BLaER1 (cell line): ENCODE data around the gene CEP55.
A peak's percentile ranks its signal among the peaks of the same experiment; 100 is the strongest.

Source experiments
- H3K27ac ChIP-seq: shearing (Covaris generic); formaldehyde crosslinking; 2 replicates; pipeline ENCODE4 v1.8.1; 2022
- H3K27me3 ChIP-seq: shearing (Covaris generic); formaldehyde crosslinking; 2 replicates; pipeline ENCODE4 v1.8.1; 2022
- H3K36me3 ChIP-seq: shearing (Covaris generic); formaldehyde crosslinking; 2 replicates; pipeline ENCODE4 v1.8.1; 2022
- H3K4me1 ChIP-seq: shearing (Covaris generic); formaldehyde crosslinking; 2 replicates; pipeline ENCODE4 v1.8.1; 2022
- H3K4me2 ChIP-seq: shearing (Covaris generic); formaldehyde crosslinking; 2 replicates; pipeline ENCODE4 v1.8.1; 2022
- H3K4me3 ChIP-seq: shearing (Covaris generic); formaldehyde crosslinking; 2 replicates; pipeline ENCODE4 v1.8.1; 2022
- H3K9ac ChIP-seq: shearing (Covaris generic); formaldehyde crosslinking; 2 replicates; pipeline ENCODE4 v1.8.1; 2022
- H3K9me3 ChIP-seq: shearing (Covaris generic); formaldehyde crosslinking; 2 replicates; pipeline ENCODE4 v1.8.1; 2022
- H4K20me1 ChIP-seq: shearing (Covaris generic); formaldehyde crosslinking; 2 replicates; pipeline ENCODE4 v1.8.1; 2022
- Cebpa-rat ChIP-seq: shearing (Covaris generic); IDR thresholded peaks from 2 replicates; pipeline ENCODE4 v1.8.1; 2022

Gene CEP55

DNA sequence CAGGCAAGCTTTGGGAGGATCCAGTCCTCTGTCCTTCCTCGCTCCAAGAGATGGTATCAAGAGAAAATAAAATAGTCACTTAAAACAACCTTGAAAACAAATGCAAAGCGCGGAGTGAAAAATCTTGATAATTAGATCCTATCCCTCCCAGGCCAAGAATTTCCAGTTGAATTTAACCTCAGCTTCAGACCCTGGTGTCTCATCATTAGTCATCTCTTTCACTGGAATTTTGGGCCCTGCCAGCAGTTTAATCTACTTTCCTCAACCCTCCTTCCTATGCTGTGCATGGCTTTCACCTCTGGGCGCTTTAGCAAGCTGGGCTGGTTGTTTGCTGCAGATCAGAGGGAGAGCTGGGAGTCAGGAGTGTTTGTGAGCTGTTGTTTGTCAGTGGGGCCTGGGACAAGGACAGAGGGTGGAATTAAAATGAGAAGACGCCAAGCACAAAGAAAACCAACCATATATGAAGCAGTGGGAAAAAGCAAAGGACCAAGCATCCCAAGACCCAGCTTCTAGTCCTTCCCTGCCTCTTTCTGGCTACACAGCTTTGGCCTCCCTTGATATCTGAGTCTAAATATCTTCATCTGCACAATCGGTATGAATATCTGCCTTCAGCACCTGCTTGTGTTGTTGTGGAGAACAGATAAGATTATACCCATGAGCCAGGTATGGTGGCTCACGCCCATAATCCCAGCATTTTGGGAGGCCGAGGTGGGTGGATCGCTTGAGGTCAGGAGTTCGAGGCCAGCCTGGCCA lies 27.8 kb upstream of the CEP55 start:
- no peak overlapping the region for H3K27ac ChIP-seq
- H3K36me3 ChIP-seq, result no peaks in the 10 kb centered on the region

GRCh38 chr10:93469454-93469853 lies 27.0 kb upstream of the CEP55 start:
- Histone ChIP-seq H3K27ac (no peak overlapping the region), H3K4me2 (no peak overlapping the region), H3K9ac (no peak overlapping the region), H3K9me3 (no peaks in the 10 kb centered on the region), H3K4me3 (no peak overlapping the region), H3K4me1 (0 out of 2 replicates have a peak, but pooled peaks cover 5% of the 10 kb centered on the region), H3K36me3 (no peaks in the 10 kb centered on the region), H3K27me3 (no peaks in the 10 kb centered on the region), H4K20me1 (no peaks in the 10 kb centered on the region)
- no peak for TF ChIP-seq Cebpa-rat

More for the DNA sequence above, 27.8 kb upstream of the CEP55 start:
- H4K20me1 ChIP-seq, result no peaks in the 10 kb centered on the region
- H3K4me2 ChIP-seq, result no peak overlapping the region
- no peak overlapping the region for H3K9ac ChIP-seq
- no peak overlapping the region for H3K4me3 ChIP-seq
- no peaks in the 10 kb centered on the region for H3K9me3 ChIP-seq
- H3K4me1 ChIP-seq, result 0 out of 2 replicates have a peak, but pooled peaks cover 5% of the 10 kb centered on the region
- H3K27me3 ChIP-seq, result no peaks in the 10 kb centered on the region
- no peak for TF ChIP-seq Cebpa-rat

DNA sequence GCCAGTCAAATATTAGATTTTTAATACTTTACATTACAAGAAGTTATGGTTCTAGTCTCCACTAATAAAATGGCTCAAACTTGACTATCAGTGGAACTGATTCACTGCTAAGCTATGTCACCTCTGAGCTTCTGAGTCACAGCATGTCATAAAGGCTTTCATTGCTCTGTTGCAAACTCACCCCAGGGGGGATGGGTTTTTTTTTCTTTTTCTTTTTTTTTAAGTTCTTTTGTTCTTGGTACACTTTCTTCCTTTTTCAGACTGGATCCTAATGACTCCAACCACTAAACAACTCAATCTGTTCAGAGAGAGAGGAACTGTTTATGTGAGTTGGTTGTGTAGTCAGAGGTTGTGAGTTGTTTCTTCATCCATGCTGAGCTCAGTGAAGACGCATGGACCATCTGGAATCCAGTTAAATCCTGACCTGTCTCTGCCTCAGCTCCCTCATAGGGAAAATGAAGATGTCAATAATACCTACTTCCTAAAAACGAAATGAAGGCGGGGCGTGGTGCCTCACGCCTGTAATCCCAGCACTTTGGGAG lies 25.2 kb upstream of the CEP55 start:
- no peak overlapping the region for H3K9ac ChIP-seq

GRCh38 chr10:93473161-93473560 lies 23.3 kb upstream of the CEP55 start:
- H3K27ac ChIP-seq, result no peak overlapping the region
- no peak overlapping the region for H3K4me2 ChIP-seq

More for the DNA sequence above, 25.2 kb upstream of the CEP55 start:
- Histone ChIP-seq H3K4me1 (0 out of 2 replicates have a peak, but pooled peaks cover 4% of the 10 kb centered on the region), H3K27ac (no peak overlapping the region), H3K4me2 (no peak overlapping the region), H3K9me3 (no peaks in the 10 kb centered on the region), H3K4me3 (no peak overlapping the region), H3K36me3 (no peaks in the 10 kb centered on the region), H3K27me3 (no peaks in the 10 kb centered on the region), H4K20me1 (no peaks in the 10 kb centered on the region)
- no peak for TF ChIP-seq Cebpa-rat

GRCh38 chr10:93473804-93474472 lies 22.5 kb upstream of the CEP55 start:
- Histone ChIP-seq H4K20me1 (no peaks in the 10 kb centered on the region), H3K9me3 (no peaks in the 10 kb centered on the region), H3K4me2 (no peak overlapping the region), H3K4me1 (no peaks in the 10 kb centered on the region), H3K4me3 (no peak overlapping the region), H3K27ac (no peak overlapping the region), H3K27me3 (no peaks in the 10 kb centered on the region), H3K9ac (no peak overlapping the region), H3K36me3 (no peaks in the 10 kb centered on the region)
- TF ChIP-seq Cebpa-rat, result no peak

More at GRCh38 chr10:93473161-93473560, 23.3 kb upstream of the CEP55 start:
- Histone ChIP-seq H3K27me3 (no peaks in the 10 kb centered on the region), H4K20me1 (no peaks in the 10 kb centered on the region), H3K9me3 (no peaks in the 10 kb centered on the region), H3K36me3 (no peaks in the 10 kb centered on the region), H3K9ac (no peak overlapping the region), H3K4me1 (no peaks in the 10 kb centered on the region), H3K4me3 (no peak overlapping the region)
- TF ChIP-seq Cebpa-rat, result no peak

GRCh38 chr10:93475227-93475626 lies 21.2 kb upstream of the CEP55 start:
- H3K4me1 ChIP-seq, result no peaks in the 10 kb centered on the region
- H3K27me3 ChIP-seq, result no peaks in the 10 kb centered on the region
- no peak overlapping the region for H3K4me3 ChIP-seq
- H3K4me2 ChIP-seq, result no peak overlapping the region
- H3K9ac ChIP-seq, result no peak overlapping the region
- no peaks in the 10 kb centered on the region for H3K36me3 ChIP-seq
- H3K9me3 ChIP-seq, result no peaks in the 10 kb centered on the region
- no peaks in the 10 kb centered on the region for H4K20me1 ChIP-seq
- no peak overlapping the region for H3K27ac ChIP-seq
- no peak for TF ChIP-seq Cebpa-rat

GRCh38 chr10:93475871-93476270 lies 20.5 kb upstream of the CEP55 start:
- Histone ChIP-seq H3K4me3 (no peak overlapping the region), H3K27me3 (peaks cover 3% of the 10 kb centered on the region; the same call in 1 of the 2 replicates), H3K36me3 (no peaks in the 10 kb centered on the region), H3K4me2 (no peak overlapping the region), H3K9me3 (no peaks in the 10 kb centered on the region), H3K27ac (no peak overlapping the region), H4K20me1 (no peaks in the 10 kb centered on the region), H3K9ac (no peak overlapping the region), H3K4me1 (no peaks in the 10 kb centered on the region)
- no peak for TF ChIP-seq Cebpa-rat

DNA sequence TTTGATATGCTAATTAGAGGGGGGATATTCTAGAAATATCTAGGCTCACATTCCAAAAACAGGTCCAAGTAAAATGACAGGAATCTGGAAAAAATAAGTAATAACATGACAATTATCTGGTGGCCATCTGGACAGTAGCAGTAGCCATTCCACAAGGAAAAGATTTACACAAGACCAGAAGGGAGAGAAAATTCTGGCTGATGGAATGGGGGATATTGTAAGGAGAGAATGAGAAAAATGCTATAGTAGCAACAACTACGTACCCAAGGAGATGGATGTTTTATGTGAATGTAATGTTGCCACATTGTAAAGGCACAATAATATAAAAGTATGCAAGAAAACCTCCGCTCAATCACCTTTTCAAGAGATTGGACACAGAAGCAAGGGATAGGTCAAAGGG lies 19.7 kb upstream of the CEP55 start:
- Histone ChIP-seq H3K4me2 (no peak overlapping the region), H3K27ac (no peak overlapping the region), H3K4me1 (peaks cover 2% of the 10 kb centered on the region), H3K4me3 (no peak overlapping the region), H3K9me3 (no peaks in the 10 kb centered on the region), H3K36me3 (no peaks in the 10 kb centered on the region), H3K27me3 (peaks cover 12% of the 10 kb centered on the region), H4K20me1 (no peaks in the 10 kb centered on the region), H3K9ac (no peak overlapping the region)
- no peak for TF ChIP-seq Cebpa-rat

GRCh38 chr10:93478873-93479272 lies 17.5 kb upstream of the CEP55 start:
- H3K27me3 ChIP-seq, result peaks cover 18% of the 10 kb centered on the region
- no peak for TF ChIP-seq Cebpa-rat
- H3K4me3 ChIP-seq, result no peak overlapping the region
- no peaks in the 10 kb centered on the region for H3K36me3 ChIP-seq
- peaks cover 12% of the 10 kb centered on the region for H3K4me1 ChIP-seq
- no peak overlapping the region for H3K4me2 ChIP-seq
- H3K9me3 ChIP-seq, result no peaks in the 10 kb centered on the region
- H3K27ac ChIP-seq, result no peak overlapping the region
- no peak overlapping the region for H3K9ac ChIP-seq
- no peaks in the 10 kb centered on the region for H4K20me1 ChIP-seq

DNA sequence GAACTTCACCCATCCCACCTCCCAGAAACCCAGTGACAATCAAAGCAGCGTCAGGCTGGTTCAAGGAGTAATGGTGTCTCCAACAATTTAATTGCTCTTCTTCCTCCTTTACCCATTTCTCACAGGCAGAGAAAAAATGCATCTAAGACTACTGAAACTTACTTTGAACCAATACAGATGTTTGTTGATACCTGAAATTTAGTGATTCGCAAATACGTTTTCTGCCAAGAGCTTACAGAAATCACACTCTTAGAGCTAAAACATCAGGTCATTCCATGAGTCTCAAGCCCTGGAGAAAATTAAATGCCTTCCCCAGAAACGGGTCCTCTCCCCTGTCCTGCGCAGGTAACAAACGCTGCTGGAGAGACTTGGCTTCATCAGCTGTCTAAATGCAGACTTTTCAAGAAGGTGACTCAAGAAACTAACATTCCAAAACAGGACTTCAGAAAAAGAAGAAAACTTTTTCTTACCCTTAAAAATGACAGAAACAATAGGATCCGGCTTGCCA lies 14.7 kb upstream of the CEP55 start:
- H3K4me2 ChIP-seq, result peak overlapping the region; percentile 84
- H3K27me3 ChIP-seq, result peaks cover 18% of the 10 kb centered on the region
- H3K36me3 ChIP-seq, result no peaks in the 10 kb centered on the region
- H3K9me3 ChIP-seq, result no peaks in the 10 kb centered on the region
- peaks cover 12% of the 10 kb centered on the region for H3K4me1 ChIP-seq
- TF ChIP-seq Cebpa-rat, result no peak
- H3K9ac ChIP-seq, result peak overlapping the region; percentile 20; the same call in 1 of the 2 replicates
- H3K27ac ChIP-seq, result no peak overlapping the region
- peak overlapping the region; percentile 65 for H3K4me3 ChIP-seq
- no peaks in the 10 kb centered on the region for H4K20me1 ChIP-seq
